HCT116 (cell line): ENCODE data around the gene PDXK. TPM values are rescaled to one million over a fixed set of nuclear protein-coding genes. Genes with fewer than 3 reads are reported as not detected.

Experiments used
- ATAC-seq: fragments of 200-7000 bp; cut with Tn5 transposase; 2 replicates; pipeline ENCODE4 v1.9.1; 2020; ENCODE audit warnings: mild to moderate bottlenecking, moderate library complexity
- BruUV-seq: library from RNA; stranded (reverse); fragments of 400-500 nt; replicated peaks from 2 replicates; lab custom pipeline; 2021; lab: Mats Ljungman, UMichigan
- CTCF ChIA-PET: fragments of 300-600 bp; sonication (Branson Sonifier 250); formaldehyde crosslinking; loops from one replicate; lab custom pipeline; 2021; ENCODE audit warnings: antibody characterized with exemption; lab: Charles Lee
- POLR2A ChIA-PET: fragments of 300-600, 350-600 bp; sonication (Branson Sonifier 250); formaldehyde crosslinking; loops from one replicate; lab custom pipeline; 2021; ENCODE audit warnings: antibody characterized with exemption; lab: Charles Lee
- RAD21 ChIA-PET, 2 experiments: fragments of 300-600 bp; sonication (Branson Sonifier 250); formaldehyde crosslinking; loops; one replicate each; lab custom pipeline; 2023; ENCODE audit warnings: low total read pairs in 2 of 2; ENCODE audit not compliant: uncharacterized antibody in 2 of 2, unreplicated experiment in 2 of 2, low non-redundant PET in 1 of 2; lab: Charles Lee
- DNase-seq: peaks from one replicate; pipeline ENCODE4 v3.0.0-alpha.2; 2010; ENCODE audit warnings: low read depth, low spot score
- H2AFZ ChIP-seq: fragments of 200-600 bp; shearing (Covaris generic), sonication (generic); 2 replicates; pipeline ENCODE4 v1.6.1; 2017; ENCODE audit warnings: low read depth, mixed run types, mixed read lengths, antibody characterized with exemption, low read length; ENCODE audit not compliant: poor library complexity, severe bottlenecking
- H3K27ac ChIP-seq: 2 replicates; pipeline ENCODE4 v1.5.1; 2012; ENCODE audit warnings: low read depth, low read length
- H3K27me3 ChIP-seq: fragments of 200-600 bp; sonication (generic); 2 replicates; pipeline ENCODE4 v1.6.1; 2016; ENCODE audit warnings: mixed run types, low read length, mixed read lengths; ENCODE audit not compliant: insufficient read depth
- H3K36me3 ChIP-seq, 2 experiments: fragments of 200-500 bp in 1 of 2; fragments of 200-600 bp in 1 of 2; sonication (Bioruptor generic) in 1 of 2; sonication (generic) in 1 of 2; 2 replicates each; pipeline versions ENCODE4 v1.5.1 to v1.6.1; 2014 to 2016; ENCODE audit warnings: low read length in 2 of 2, inconsistent platforms in 1 of 2, mixed read lengths in 1 of 2, mixed run types in 1 of 2; ENCODE audit not compliant: insufficient read depth in 2 of 2, control insufficient read depth in 1 of 2
- H3K4me1 ChIP-seq, 2 experiments: fragments of 200-600 bp in 1 of 2; sonication (generic) in 1 of 2; 2 replicates each; pipeline versions ENCODE4 v1.5.1 to v1.6.1; 2012 to 2017; ENCODE audit warnings: low read length in 2 of 2, inconsistent platforms in 1 of 2, mild to moderate bottlenecking in 1 of 2, mixed read lengths in 1 of 2, mixed run types in 1 of 2, moderate library complexity in 1 of 2; ENCODE audit not compliant: insufficient read depth in 2 of 2, control insufficient read depth in 1 of 2
- H3K4me2 ChIP-seq: fragments of 200-600 bp; sonication (generic); 2 replicates; pipeline ENCODE4 v1.6.1; 2017; ENCODE audit warnings: mixed run types, low read length, mixed read lengths
- H3K4me3 ChIP-seq, 2 experiments: fragments of 200-600 bp in 1 of 2; sonication (generic) in 1 of 2; replicated peaks in 1 of 2; 2 replicates each; pipeline ENCODE4 v1.5.1; 2011 to 2016; ENCODE audit warnings: low read length in 2 of 2, control low read depth in 1 of 2, low read depth in 1 of 2, mild to moderate bottlenecking in 1 of 2, mixed read lengths in 1 of 2, mixed run types in 1 of 2
- H3K79me2 ChIP-seq: fragments of 200-600 bp; sonication (generic); 2 replicates; pipeline ENCODE4 v1.6.1; 2017; ENCODE audit warnings: mild to moderate bottlenecking, mixed run types, low read length, moderate library complexity, mixed read lengths; ENCODE audit not compliant: insufficient read depth
- H3K9ac ChIP-seq: fragments of 200-600 bp; sonication (generic); 2 replicates; pipeline ENCODE4 v1.6.1; 2016; ENCODE audit warnings: low read length, mixed read lengths
- H3K9me2 ChIP-seq: fragments of 200-600 bp; sonication (generic), shearing (Covaris generic); 2 replicates; pipeline ENCODE4 v1.6.1; 2017; ENCODE audit warnings: mixed run types, mild to moderate bottlenecking, moderate library complexity; ENCODE audit not compliant: insufficient read depth
- H3K9me3 ChIP-seq, 2 experiments: fragments of 200-500 bp in 1 of 2; fragments of 200-600 bp in 1 of 2; sonication (Bioruptor generic) in 1 of 2; sonication (generic) in 1 of 2; 2 replicates each; pipeline ENCODE4 v1.6.1; 2014 to 2017; ENCODE audit warnings: low read length in 2 of 2, mixed read lengths in 2 of 2, inconsistent platforms in 1 of 2, low read depth in 1 of 2, mild to moderate bottlenecking in 1 of 2, mixed run types in 1 of 2, moderate library complexity in 1 of 2; ENCODE audit not compliant: control insufficient read depth in 1 of 2, insufficient read depth in 1 of 2
- H4K20me1 ChIP-seq: fragments of 200-600 bp; sonication (generic), shearing (Covaris generic); 2 replicates; pipeline ENCODE4 v1.6.1; 2017; ENCODE audit warnings: mixed run types, mild to moderate bottlenecking, moderate library complexity; ENCODE audit not compliant: insufficient read depth
- CTCF ChIP-seq, 3 experiments: fragments of 200-600 bp in 1 of 3; sonication (generic) in 1 of 3; IDR thresholded peaks in 2 of 3; conservative IDR thresholded peaks in 1 of 3; 2 replicates each; pipeline ENCODE4 v1.5.1; 2012 to 2017; ENCODE audit warnings: low read depth in 2 of 3, low read length in 2 of 3, antibody characterized with exemption in 1 of 3, borderline replicate concordance in 1 of 3, control low read depth in 1 of 3, mild to moderate bottlenecking in 1 of 3, mixed read lengths in 1 of 3, mixed run types in 1 of 3, moderate library complexity in 1 of 3; ENCODE audit not compliant: insufficient read depth in 1 of 3
- REST ChIP-seq: IDR thresholded peaks from 2 replicates; pipeline ENCODE4 v1.6.1; 2012; ENCODE audit warnings: low read depth
- intact Hi-C: fragments of 100-400 bp; cut with micrococcal nuclease; formaldehyde crosslinking; loops from 2 replicates; pipeline ENCODE4 v1.10.0; 2022
- total RNA-seq: library from RNA; stranded (reverse); gene quantifications from one replicate; pipeline ENCODE4 v1.2.1, GENCODE V29; 2021; ENCODE audit not compliant: unreplicated experiment

Gene PDXK
- total RNA-seq, 1 experiment from 2014 or later = 127 TPM

GRCh38 chr21:43727519-43728153, 8.7 kb downstream of the PDXK start:
- Histone ChIP-seq H3K9me3 (no peaks in the 10 kb centered on the region), H3K79me2 (peaks cover 98% of the 10 kb centered on the region), H4K20me1 (no peaks in the 10 kb centered on the region), H3K4me1 (peaks cover 47 to 59% of the 10 kb centered on the region in 2 experiments), H3K4me3 (peak overlapping the region; percentile 44 to 57), H3K27me3 (no peaks in the 10 kb centered on the region), H3K4me2 (peak overlapping the region; percentile 81), H2AFZ (no peak overlapping the region), H3K9me2 (no peaks in the 10 kb centered on the region), H3K27ac (peak overlapping the region; percentile 75), H3K36me3 (peaks cover 3 to 10% of the 10 kb centered on the region in 2 experiments; a peak in 1 of 4 replicates), H3K9ac (peak overlapping the region; percentile 58)
- ATAC-seq = peak; percentile 48
- DNase-seq = no peak
- BruUV-seq = no TSS peak
- peak in 2 of 3 experiments; percentile 26 to 42; a peak in 3 of 6 replicates for TF ChIP-seq CTCF (IDR thresholded peaks at IDR 0.05 in 2 of 3, conservative IDR thresholded peaks at IDR 0.05 in 1 of 3; ENCODE audit: borderline replicate concordance in 1 of 3, insufficient read depth in 1 of 3, low read depth in 2 of 3, low read length in 2 of 3)
- no peak for TF ChIP-seq REST
- ChIA-PET CTCF (interaction anchor here (1.6 kb wide), 1 partner anchor 10 kb away, joined by 3 read pairs; no protein-coding TSS in a partner anchor), POLR2A (interaction anchor here (2.0 kb wide), 1 partner anchor 15 kb away, joined by 5 read pairs; no protein-coding TSS in a partner anchor), RAD21 (no interaction called here)
- intact Hi-C loops = no loop called here
